Thoracic aorta (tissue), 2 donors: ENCODE data around the gene PLAGL2. TPM values are rescaled to one million over a fixed set of nuclear protein-coding genes. Genes with fewer than 3 reads are reported as not detected.

ENCODE experiments used
- ATAC-seq: fragments of 150-250 bp; one replicate; pipeline ENCODE4 v1.8.0; 2017; ENCODE audit warnings: low read depth; ENCODE audit not compliant: insufficient number of reproducible peaks, low FRiP score
- DNase-seq: peaks from one replicate; pipeline ENCODE4 v3.0.0-alpha.2; 2020; ENCODE audit warnings: low spot score
- H3K27ac ChIP-seq, 2 donors: fragments of 200-600 bp; sonication (generic); 1 replicate in 1 of 2; 2 replicates in 1 of 2; pipeline ENCODE4 v1.5.1; 2016; ENCODE audit warnings: mild to moderate bottlenecking in 2 of 2, moderate library complexity in 2 of 2
- H3K27me3 ChIP-seq: fragments of 200-600 bp; sonication (generic); replicated peaks from 2 replicates; pipeline ENCODE4 v1.6.0; 2016; ENCODE audit warnings: mild to moderate bottlenecking; ENCODE audit not compliant: insufficient read depth
- H3K36me3 ChIP-seq: fragments of 200-600 bp; sonication (generic); one replicate; pipeline ENCODE4 v1.5.1; 2016
- H3K4me1 ChIP-seq, 2 donors: fragments of 200-600 bp; sonication (generic); 1 replicate in 1 of 2; 2 replicates in 1 of 2; pipeline versions ENCODE4 v1.5.1 to v1.6.0; 2016; ENCODE audit warnings: low read depth in 2 of 2, mild to moderate bottlenecking in 1 of 2; ENCODE audit not compliant: control insufficient read depth in 1 of 2
- H3K4me3 ChIP-seq: fragments of 200-600 bp; sonication (generic); 2 replicates; pipeline ENCODE4 v1.5.1; 2016; ENCODE audit warnings: mild to moderate bottlenecking
- H3K9me3 ChIP-seq: fragments of 200-600 bp; sonication (generic); 2 replicates; pipeline ENCODE4 v1.5.1; 2016
- total RNA-seq, 2 donors: library from RNA; depleted of rRNA; stranded (reverse); fragments of >200 nt; gene quantifications; one replicate each; pipeline versions ENCODE4 v1.1.0 to v1.2.3, GENCODE V29; 2016
- TF ChIP-seq, protein P1 (sequence below): fragments of 200-600 bp; sonication (generic); IDR thresholded peaks from one replicate; pipeline ENCODE4 v1.5.1; 2019; ENCODE audit warnings: antibody characterized with exemption

The PLAGL2 gene
- total RNA-seq, 2 donors from 2014 or later, result 3.8 to 7.5 TPM

DNA sequence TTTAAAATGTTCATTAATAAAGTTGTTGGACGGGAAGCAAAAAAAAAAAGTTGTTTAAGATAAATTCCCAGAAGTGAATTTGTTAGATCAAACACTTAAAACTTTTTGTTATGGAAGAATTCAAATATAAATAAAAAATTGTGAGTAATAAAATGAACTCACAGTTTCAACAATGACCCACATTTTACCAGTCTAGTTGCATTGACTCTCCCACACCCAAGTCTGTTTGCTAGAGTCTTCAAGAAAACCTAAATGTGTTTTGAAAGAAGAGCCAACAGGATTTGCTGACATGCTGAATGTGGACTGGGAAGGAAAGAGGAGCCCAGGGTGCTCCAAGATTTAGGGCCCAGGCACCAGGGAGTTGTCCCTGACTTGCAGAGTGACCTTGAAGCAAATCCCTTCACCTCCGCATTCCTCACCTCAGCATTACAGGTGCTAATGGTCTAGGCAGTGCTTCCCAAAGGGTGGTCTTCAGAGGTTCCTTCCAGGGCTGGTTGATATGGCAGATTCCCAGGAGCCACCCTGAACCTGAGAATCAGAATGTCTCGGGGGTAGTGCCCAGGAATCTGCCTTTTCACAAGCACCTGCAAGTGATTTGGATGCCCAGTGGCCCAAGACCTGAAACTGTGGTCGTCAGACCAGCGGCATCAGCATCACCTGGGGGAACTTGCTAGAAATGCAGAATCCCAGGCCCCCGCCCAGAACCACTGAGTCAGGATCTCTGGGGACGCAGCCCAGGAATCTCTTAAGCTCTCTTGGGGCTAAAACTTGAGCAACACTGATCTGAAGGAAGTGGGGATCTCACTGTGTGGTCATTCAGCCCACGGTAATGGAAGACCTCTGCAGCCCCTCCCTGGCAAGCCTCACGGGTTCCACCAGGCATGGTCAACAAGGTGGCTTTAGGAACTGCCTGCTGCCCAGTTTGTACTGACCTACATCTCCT lies 31.2 kb upstream of the PLAGL2 start:
- no peak for ATAC-seq
- Histone ChIP-seq H3K4me3 (no peak overlapping the region), H3K4me1 (no peaks in the 10 kb centered on the region), H3K36me3 (peaks cover 18% of the 10 kb centered on the region), H3K27ac (no peak overlapping the region), H3K9me3 (no peaks in the 10 kb centered on the region), H3K27me3 (no peaks in the 10 kb centered on the region)
- DNase-seq, result no peak
- TF ChIP-seq, protein P1, sequence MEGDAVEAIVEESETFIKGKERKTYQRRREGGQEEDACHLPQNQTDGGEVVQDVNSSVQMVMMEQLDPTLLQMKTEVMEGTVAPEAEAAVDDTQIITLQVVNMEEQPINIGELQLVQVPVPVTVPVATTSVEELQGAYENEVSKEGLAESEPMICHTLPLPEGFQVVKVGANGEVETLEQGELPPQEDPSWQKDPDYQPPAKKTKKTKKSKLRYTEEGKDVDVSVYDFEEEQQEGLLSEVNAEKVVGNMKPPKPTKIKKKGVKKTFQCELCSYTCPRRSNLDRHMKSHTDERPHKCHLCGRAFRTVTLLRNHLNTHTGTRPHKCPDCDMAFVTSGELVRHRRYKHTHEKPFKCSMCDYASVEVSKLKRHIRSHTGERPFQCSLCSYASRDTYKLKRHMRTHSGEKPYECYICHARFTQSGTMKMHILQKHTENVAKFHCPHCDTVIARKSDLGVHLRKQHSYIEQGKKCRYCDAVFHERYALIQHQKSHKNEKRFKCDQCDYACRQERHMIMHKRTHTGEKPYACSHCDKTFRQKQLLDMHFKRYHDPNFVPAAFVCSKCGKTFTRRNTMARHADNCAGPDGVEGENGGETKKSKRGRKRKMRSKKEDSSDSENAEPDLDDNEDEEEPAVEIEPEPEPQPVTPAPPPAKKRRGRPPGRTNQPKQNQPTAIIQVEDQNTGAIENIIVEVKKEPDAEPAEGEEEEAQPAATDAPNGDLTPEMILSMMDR, result no peak

DNA sequence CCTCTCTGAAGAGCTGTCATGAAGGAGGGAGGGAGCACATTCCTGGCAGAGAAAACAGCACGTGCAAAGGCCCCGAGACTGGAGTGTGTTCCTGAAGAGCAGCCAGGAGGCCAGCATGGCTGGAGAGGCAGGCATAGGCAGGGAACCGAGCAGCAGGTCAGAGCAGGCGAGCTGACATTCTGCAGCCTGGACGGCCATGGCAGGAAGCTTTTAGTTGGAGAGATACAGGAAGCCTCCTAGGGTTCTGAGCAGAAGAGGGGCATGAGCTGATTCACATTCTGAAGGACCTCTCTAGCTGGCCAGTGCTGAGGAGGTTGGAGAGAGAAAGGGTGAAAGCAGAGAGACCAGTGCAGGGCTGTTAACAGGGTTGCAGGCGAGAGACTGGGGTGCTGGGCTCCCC lies 29.9 kb upstream of the PLAGL2 start:
- TF ChIP-seq, protein P1, result no peak
- Histone ChIP-seq H3K27ac (no peak overlapping the region), H3K4me3 (no peak overlapping the region), H3K27me3 (no peaks in the 10 kb centered on the region), H3K36me3 (peaks cover 31% of the 10 kb centered on the region), H3K4me1 (no peaks in the 10 kb centered on the region), H3K9me3 (no peaks in the 10 kb centered on the region)
- ATAC-seq, result no peak
- no peak for DNase-seq

DNA sequence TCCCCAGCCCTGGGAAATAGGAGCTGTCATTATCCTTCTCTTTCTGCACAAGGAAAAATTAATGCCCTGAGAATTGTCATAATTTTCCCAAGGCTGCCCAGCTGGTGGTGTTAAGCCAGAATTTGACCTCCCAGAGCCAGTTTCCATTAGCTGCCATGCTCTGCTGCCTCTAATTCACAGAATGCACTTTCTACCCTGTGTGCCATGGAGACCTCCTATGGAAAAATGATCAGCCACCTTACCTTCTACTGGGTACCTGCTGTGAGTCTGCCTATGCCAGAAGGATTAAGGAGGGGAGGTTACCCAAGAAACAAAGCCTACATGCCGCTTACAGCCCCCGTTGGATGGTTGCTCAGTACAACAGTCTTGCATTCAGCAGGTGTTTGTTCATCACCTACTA lies 29.3 kb upstream of the PLAGL2 start:
- no peak overlapping the region for H3K4me3 ChIP-seq
- H3K36me3 ChIP-seq, result peaks cover 31% of the 10 kb centered on the region
- no peaks in the 10 kb centered on the region for H3K27me3 ChIP-seq
- H3K27ac ChIP-seq, result no peak overlapping the region
- TF ChIP-seq, protein P1, result no peak
- no peaks in the 10 kb centered on the region for H3K4me1 ChIP-seq
- no peak for ATAC-seq
- H3K9me3 ChIP-seq, result no peaks in the 10 kb centered on the region
- DNase-seq, result no peak

DNA sequence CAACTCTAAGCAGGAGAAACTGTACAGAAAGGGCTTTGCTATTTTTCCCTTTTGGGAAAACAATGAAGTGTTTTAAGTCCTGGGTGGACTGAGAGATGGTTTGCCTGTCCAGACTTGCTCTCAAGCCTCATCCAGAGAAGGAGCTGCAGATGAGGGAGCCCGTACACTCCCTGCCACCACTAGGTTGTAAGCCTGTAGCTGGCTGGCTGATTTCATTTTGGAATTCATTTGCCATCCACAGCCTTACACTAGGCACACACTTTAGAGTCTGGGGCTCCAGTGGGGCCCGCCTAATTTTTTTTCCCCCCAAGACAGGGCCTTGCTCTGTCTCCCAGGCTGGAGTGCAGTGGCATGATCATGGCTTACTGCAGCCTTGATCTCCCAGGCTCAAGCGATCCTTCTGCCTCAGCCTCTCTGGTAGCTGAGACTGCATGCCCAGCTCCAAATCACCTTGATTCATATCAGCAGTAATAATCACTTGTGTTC lies 28.5 kb upstream of the PLAGL2 start:
- H3K4me1 ChIP-seq, result no peaks in the 10 kb centered on the region
- ATAC-seq (no peak), DNase-seq (no peak)
- H3K27me3 ChIP-seq, result no peaks in the 10 kb centered on the region
- TF ChIP-seq, protein P1, result no peak
- peaks cover 33% of the 10 kb centered on the region for H3K36me3 ChIP-seq
- no peak overlapping the region for H3K27ac ChIP-seq
- H3K4me3 ChIP-seq, result no peak overlapping the region
- H3K9me3 ChIP-seq, result no peaks in the 10 kb centered on the region

DNA sequence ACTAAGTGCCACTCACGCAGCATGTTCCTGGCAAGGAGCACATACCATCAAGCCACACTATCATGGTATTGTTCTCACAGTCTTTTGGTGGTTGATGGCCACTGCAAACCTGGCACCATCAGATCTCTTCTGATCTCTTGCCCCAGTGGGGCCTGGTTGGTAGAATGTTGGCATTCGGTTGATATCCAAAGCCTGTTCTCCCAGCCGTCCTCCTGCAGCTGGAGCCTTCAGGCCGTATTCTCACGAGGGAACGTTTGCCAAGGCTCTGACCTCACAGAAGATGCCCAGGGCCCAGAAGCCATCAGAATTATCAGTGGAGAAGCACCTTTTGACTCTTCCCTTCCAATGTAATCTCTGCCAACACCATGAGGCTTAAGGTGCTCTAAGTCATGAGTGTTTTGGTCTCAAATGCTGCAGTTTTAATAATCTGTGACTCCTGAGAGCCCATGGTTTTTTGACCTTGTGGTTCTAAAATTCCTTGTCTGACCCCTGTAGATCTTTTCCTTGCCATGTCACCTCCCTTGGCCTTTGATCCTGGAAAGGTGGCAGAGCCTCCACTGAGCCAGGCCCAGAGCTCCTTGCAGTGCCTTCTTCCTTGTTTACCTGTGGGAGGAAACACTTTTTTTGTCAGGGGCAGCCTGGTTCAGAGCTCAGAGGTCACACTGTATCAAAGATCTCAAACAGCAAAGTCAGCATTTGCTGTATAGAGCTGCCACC lies 27.9 kb upstream of the PLAGL2 start:
- no peaks in the 10 kb centered on the region for H3K9me3 ChIP-seq
- H3K36me3 ChIP-seq, result peaks cover 38% of the 10 kb centered on the region
- H3K4me3 ChIP-seq, result no peak overlapping the region
- no peak overlapping the region for H3K27ac ChIP-seq
- ATAC-seq, result no peak
- no peak for DNase-seq
- H3K4me1 ChIP-seq, result no peaks in the 10 kb centered on the region
- H3K27me3 ChIP-seq, result no peaks in the 10 kb centered on the region
- TF ChIP-seq, protein P1, result no peak
